8988T (cell line): ENCODE results near the gene ZMYM3.

Experiments
- DNase-seq: peaks from one replicate; pipeline ENCODE4 v3.0.0; 2011

ZMYM3 gene

DNA sequence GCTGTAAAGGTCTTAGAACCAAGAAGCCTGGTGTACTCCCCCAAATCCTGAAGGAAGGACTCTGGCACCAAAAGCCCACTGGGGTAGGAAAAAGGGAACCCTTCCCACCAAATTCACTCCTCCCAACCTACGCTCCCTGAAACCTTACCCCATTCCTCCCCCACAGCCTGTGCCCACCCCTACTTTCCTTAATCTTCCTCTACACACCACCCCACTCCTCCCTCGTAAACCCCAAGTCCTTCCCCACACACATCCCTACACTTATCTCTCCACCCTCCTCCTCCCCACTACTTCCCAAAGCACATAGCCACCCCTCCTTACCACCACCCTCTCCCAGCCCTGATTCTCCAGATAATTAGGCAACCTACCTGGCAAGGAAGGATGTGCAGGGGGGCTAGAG is 1.7 kb downstream of the ZMYM3 start:
- no peak for DNase-seq

DNA sequence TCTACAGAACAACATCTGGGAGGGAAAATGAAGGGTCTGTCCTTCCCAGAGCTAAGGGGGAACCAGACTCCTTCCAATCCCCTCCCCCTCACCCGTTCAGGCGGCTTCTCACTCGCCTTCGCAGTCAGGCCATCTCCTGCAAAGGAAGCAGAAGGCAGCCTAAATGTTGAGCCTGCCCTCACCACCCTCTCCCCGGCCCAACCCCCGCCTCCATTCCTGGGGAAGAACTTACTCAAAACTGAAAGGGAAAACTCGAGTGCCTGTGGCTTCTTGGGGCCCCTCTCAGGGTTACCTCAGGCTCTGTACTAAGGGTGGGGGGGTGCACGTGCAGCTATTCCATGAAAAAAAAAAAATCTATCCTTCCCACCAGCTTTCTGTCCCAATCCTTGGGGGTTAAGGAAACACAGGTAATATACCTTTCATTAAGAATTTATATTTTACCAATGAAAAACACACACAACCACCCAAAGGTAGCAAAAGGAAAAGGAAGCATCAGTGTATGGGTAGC is 2.4 kb downstream of the ZMYM3 start:
- no peak for DNase-seq

DNA sequence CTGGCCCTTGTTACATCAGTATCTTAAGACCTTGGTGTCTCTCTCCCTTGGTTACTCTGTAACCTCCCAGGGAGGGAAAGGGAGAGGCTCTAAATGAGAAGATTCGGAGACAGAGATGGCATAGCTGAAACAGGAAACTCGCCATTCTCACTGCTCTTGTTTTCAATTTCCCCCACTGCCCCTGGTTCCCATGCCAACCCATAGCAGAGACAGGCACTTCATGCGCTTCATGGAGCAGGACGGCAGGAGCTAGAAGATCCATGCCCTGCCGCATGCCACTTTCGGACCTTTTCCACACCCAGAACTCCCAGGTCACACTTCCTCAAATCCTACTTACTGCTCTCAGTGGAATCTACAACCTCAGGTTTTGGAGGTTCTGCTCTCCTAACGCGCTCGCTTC is 3.1 kb downstream of the ZMYM3 start:
- DNase-seq: no peak

- DNase-seq: no peak
Measured at GRCh38 chrX:71245159-71245558, 8.8 kb downstream of the ZMYM3 start.

DNA sequence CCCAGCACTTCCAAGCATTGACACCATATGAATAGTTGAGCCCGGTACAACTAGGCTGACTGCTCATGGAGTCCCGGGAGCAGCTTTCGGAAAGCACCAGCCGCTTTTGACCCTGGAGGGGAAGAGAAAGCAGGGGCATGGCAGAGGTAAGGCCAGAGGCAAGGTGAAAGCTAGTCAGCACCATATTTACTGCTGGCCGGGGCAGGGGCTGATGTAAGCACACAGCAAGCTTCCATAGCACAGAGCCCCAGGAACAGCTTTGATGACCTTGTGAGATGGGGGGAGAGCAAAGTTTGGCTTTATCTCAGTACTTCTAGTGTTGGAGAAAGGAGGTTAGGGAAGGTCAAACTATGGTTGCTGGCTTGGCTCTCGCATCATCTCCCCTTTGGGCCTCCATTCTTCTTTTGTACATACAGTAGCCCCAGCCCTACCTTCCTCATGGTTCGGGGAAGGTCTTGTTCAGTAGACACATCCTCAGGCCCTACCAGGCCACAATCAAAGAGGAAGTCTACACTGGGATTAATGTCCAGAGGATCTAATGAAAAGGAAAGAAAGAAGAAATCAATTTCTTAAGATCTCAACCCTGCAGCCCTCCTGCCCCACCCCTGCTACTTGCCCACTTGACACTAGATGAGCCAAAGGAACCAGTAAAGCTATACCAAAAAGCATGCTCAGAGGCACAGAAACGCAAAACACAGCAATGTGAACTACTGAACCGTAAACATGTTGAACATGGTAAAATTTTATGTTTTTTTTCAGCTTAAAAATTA is 9.4 kb downstream of the ZMYM3 start:
- no peak for DNase-seq

DNA sequence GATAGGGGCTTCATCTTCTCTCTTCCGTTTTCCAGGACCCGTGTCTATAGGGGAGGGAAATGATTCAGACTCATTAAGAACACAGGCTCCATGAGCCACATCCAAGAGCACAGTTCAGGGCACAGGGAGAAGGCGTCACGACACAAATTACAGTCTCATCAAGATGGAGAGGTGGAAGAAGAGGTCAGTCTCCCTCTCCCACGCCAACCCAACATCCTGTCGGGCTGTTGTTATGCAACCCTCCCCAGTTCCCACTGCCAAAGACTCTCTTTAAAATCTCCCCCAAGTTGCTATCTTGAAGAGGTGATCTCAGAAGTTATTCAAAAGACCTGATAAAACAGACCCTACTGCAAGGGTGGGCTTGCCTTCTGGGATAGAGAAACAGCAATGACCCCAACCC is 12.6 kb downstream of the ZMYM3 start:
- DNase-seq: no peak

- no peak for DNase-seq
Measured at GRCh38 chrX:71239781-71240180, 14.2 kb downstream of the ZMYM3 start.

DNA sequence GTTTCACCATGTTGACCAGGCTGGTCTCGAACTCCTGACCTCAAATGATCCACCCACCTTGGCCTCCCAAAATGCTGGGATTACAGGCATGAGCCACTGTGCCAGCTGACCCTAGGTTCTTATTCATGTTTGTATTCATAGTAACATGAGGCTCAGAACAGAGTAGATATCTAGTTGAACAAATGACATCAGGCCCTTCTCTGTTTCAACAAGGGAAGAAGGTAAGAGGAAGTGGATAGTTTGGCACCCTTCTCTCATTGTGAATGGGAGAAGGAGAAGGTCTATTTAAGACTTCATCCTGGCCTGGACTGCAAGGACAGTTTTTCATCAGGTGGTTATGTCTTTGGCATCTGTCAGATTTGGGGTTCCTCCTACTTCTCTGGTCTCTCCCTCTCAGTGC is 17.1 kb downstream of the ZMYM3 start:
- no peak for DNase-seq

GRCh38 chrX:71235482-71235881 is 18.5 kb downstream of the ZMYM3 start:
- DNase-seq: no peak

- no peak for DNase-seq
Measured at GRCh38 chrX:71228063-71228642, 25.8 kb downstream of the ZMYM3 start.

DNA sequence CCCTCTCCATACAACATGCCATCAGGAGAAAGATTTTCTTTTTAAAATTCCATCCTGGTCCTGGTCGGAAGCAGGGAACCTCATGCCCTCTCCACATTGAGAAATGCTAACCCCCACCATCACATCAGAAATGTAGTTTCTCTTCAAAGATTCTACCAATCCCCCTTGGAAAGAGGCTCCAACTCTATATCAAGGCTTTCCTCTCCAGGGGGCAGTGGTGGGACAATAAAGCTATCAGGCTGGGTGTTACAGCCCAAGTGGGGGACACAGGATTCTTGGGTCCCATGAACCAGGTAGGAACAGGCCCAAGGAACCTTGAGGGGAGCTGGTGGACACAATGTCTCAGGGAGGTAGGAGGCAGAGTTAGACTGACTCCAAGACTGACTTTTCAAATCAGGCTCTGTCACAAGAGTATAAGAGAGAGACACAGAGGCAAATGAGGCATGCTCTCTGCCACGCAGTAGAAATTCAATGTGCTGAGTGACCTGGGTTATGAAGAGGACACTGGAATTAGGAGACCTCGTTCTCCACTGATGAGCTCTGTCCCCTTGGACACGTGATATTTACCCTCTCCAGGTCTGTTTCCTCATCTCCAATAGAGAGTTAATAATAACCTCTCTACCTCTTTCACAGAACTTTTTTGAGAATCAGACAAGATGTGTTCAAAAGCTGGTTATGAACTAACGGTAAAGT is 26.4 kb downstream of the ZMYM3 start:
- no peak for DNase-seq

DNA sequence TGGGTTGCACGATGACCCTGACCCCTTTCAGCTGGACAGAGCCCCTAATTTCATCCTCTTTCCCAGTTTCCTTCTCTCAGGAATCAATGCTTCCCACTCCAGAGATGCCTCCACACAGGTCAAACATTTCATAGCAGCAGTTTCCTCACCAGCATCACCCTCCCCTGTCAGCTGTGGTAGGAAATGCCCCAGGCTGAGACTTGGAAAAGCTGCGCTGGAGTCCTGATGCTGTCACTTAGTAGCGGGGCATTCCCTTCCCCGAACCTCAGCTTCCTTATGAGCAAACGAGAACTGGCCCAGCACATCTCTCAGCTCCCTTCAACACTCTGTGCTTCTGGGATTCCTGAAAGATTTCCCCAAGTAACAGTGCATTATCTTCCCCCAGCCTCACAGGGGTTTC is 28.3 kb downstream of the ZMYM3 start:
- no peak for DNase-seq

DNA sequence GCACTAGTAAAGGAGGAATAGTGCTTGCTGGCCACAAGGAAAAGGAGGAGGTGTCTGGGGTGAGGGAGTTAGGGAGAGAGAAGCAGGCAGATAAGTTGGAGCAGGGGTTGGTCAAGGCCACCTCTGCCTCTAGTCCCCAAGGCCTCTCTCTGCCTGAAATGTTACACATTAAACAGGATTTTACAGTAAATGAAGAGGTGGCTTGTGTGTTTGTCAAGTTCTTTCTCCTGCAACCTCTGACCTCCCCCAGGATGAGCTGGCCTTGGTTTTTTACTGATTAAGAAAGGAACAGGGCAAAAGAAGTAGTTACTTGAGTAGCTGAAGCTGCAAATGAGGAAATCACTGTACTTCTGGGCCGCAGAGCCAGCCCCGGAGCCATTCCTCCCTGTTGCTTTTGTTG is 28.9 kb downstream of the ZMYM3 start:
- no peak for DNase-seq

DNA sequence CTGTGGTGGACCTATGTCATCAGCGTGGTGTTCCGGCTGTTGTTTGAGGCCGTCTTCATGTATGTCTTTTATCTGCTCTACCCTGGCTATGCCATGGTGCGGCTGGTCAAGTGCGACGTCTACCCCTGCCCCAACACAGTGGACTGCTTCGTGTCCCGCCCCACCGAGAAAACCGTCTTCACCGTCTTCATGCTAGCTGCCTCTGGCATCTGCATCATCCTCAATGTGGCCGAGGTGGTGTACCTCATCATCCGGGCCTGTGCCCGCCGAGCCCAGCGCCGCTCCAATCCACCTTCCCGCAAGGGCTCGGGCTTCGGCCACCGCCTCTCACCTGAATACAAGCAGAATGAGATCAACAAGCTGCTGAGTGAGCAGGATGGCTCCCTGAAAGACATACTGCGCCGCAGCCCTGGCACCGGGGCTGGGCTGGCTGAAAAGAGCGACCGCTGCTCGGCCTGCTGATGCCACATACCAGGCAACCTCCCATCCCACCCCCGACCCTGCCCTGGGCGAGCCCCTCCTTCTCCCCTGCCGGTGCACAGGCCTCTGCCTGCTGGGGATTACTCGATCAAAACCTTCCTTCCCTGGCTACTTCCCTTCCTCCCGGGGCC is 29.7 kb downstream of the ZMYM3 start:
- no peak for DNase-seq

DNA sequence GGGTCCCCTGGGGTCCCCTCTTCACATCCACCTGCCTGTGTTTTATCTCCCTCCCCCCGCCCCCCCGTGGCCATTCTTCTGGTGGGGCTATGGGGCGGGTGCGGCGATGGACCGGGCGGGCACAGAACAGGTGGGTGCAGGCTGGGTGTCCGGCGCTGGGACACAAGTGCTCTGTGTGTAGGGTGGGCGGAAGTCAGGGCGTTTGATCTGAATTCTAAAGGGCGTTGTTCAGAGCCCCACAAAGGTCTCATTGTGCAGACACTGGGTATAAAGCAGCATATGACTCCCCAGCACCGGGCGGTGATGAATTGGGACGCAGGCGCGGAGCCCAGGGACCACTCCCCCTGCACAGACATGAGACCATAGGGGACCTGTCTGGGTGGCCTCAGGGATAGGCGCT is 31.0 kb downstream of the ZMYM3 start, which contains the start of gene GJB1:
Gene GJB1 (plus strand): TSS at position 296 of the 400 bp plus-strand sequence. CDS start 484 bp downstream, outside the sequence.
- DNase-seq: no peak

- no peak for DNase-seq
Measured at GRCh38 chrX:71221145-71221544, 32.8 kb downstream of the ZMYM3 start.

DNA sequence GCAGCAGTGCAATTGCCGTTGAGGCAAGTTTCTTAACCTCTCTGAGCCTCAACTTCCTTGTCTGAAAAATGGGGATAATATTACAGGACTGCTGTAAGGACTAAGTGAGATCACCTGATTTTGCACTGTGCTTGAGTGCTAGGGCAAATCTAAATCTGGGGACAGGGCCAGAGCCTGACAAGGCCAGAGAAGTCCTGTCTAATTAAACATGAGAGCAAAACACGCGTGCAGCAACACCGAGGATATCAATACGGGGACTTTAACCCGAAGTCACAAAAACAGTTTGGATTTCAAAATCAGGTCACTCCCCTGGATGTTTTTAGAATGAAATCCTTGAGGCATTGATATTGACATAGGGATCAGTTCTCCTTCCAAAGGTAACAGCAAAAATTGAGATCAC is 36.6 kb downstream of the ZMYM3 start:
- no peak for DNase-seq

- DNase-seq: no peak
Measured at GRCh38 chrX:71216485-71216884, 37.5 kb downstream of the ZMYM3 start.

DNA sequence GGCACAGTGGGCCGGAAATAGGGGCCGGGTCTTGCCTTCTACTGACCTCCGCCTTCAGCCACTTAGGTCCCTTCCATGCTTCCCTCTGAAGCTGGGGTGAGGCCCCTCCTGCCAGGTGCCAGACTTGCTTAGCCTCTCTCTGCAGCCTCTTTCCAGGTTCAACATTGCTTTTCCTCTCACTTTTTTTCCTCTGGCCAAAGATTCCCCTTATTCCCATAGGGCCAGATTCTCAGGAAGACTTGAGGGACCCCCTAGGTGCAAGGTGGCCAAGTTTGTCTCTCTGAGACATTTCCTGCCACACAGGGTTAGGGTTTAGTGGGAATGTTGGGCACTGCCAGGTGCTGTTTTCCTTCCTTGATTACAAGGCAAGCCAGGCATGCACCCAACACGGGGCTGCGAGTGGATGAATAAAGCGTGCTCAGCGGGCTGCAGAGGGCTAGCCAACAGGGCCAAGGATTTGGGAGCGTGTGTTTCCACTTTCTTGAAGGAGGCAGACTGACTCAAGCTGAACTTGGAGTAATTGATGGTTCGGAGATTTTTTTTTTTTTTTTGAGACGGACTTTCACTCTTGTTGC is 38.5 kb downstream of the ZMYM3 start:
- no peak for DNase-seq

- DNase-seq: no peak
Measured at GRCh38 chrX:71214604-71215337, 39.2 kb downstream of the ZMYM3 start.

DNA sequence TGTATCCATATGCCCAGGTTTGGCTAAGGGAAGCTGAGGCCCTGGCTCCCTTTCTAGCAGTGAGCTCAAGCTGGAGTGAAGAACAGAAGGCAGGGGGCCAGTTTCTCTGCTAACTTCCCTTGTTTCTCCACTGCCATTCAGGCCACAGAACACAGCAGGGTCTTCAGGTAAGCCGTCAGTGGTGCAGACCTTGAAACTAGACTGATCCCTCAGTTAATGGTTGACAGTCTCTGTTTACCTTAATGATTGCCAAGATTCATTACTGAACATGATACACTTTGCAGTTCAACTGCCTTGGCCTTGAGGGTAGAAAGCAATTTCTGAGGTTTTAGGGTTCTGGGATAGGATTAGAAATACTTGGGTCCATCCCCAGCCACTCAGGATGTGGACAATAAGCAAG is 39.8 kb downstream of the ZMYM3 start:
- no peak for DNase-seq

GRCh38 chrX:71212536-71212935 is 41.4 kb downstream of the ZMYM3 start:
- no peak for DNase-seq
